Endodermal cell (in vitro differentiated cells): ENCODE measurements around the gene MTOR. TPM values are rescaled to one million over a fixed set of nuclear protein-coding genes. Genes with fewer than 3 reads are reported as not detected.
"Not testable (repeated sequence)": the region's sequence is repeated elsewhere in the genome, so short reads cannot be mapped to it uniquely, and the experiment has no call there.

Source experiments
- DNase-seq: peaks from one replicate; pipeline ENCODE4 v3.0.0-alpha.2; 2017
- H3K27ac ChIP-seq: 2 replicates; pipeline ENCODE4 v1.5.1; 2013; ENCODE audit warnings: mild to moderate bottlenecking, low read depth, low read length, moderate library complexity
- H3K27me3 ChIP-seq: 2 replicates; pipeline ENCODE4 v1.6.1; 2013; ENCODE audit warnings: mild to moderate bottlenecking, low read length, moderate library complexity; ENCODE audit not compliant: insufficient read depth, control insufficient read depth, poor library complexity, severe bottlenecking
- H3K36me3 ChIP-seq: 2 replicates; pipeline ENCODE4 v1.7.0; 2013; ENCODE audit warnings: mild to moderate bottlenecking, low read length, moderate library complexity; ENCODE audit not compliant: control insufficient read depth, insufficient read depth
- H3K4me1 ChIP-seq: one replicate; pipeline ENCODE4 v1.7.0; 2013; ENCODE audit warnings: low read length; ENCODE audit not compliant: control insufficient read depth, insufficient read depth
- H3K4me3 ChIP-seq: 2 replicates; pipeline ENCODE4 v1.5.1; 2013; ENCODE audit warnings: mild to moderate bottlenecking, low read length, moderate library complexity
- H3K9ac ChIP-seq: 2 replicates; pipeline ENCODE4 v1.6.1; 2013; ENCODE audit warnings: mild to moderate bottlenecking, low read length, moderate library complexity; ENCODE audit not compliant: poor library complexity, severe bottlenecking; ENCODE audit errors: extremely low read depth
- H3K9me3 ChIP-seq: 2 replicates; pipeline ENCODE4 v1.6.1; 2013; ENCODE audit warnings: mild to moderate bottlenecking, low read length, moderate library complexity; ENCODE audit not compliant: control insufficient read depth
- H3K27ac Mint-ChIP-seq: 2 replicates; pipeline ENCODE4 v1.8.0; 2020; ENCODE audit warnings: mixed read lengths
- H3K27me3 Mint-ChIP-seq: 2 replicates; pipeline ENCODE4 v1.8.0; 2021; ENCODE audit warnings: mild to moderate bottlenecking, mixed read lengths; ENCODE audit not compliant: insufficient read depth
- H3K36me3 Mint-ChIP-seq: 2 replicates; pipeline ENCODE4 v1.8.0; 2020; ENCODE audit warnings: low read depth, mixed read lengths
- H3K4me1 Mint-ChIP-seq: 2 replicates; pipeline ENCODE4 v1.8.0; 2020; ENCODE audit warnings: mixed read lengths
- H3K4me3 Mint-ChIP-seq: 2 replicates; pipeline ENCODE4 v1.8.0; 2020; ENCODE audit warnings: mild to moderate bottlenecking, moderate library complexity, mixed read lengths
- H3K9me3 Mint-ChIP-seq: 2 replicates; pipeline ENCODE4 v1.8.0; 2020; ENCODE audit warnings: mild to moderate bottlenecking, mixed read lengths
- CTCF ChIP-seq: fragments of 200-600 bp; sonication (generic); conservative IDR thresholded peaks from 2 replicates; pipeline ENCODE4 v1.5.0; 2021; ENCODE audit warnings: antibody characterized with exemption, mild to moderate bottlenecking
- WGBS, 2 experiments: methylation state at CpG; one replicate each; pipeline versions ENCODE4 v1.1.5 to v1.1.7; 2013; ENCODE audit warnings: missing lambda C conversion rate in 2 of 2, mixed read lengths in 1 of 2; ENCODE audit not compliant: insufficient coverage in 1 of 2, insufficient read length in 1 of 2; 5-methylcytosine and 5-hydroxymethylcytosine counted together
- total RNA-seq, 2 donors: library from RNA; stranded (reverse); fragmentation: NEBNext Ultra II Directional in 1 of 2; extraction: Animal tissue kit (Norgen Biotek cat#: 25700) in 1 of 2; gene quantifications; 2 replicates in 1 of 2; 3 replicates in 1 of 2; pipeline ENCODE4 v1.2.1, GENCODE V29; 2021

MTOR gene
- total RNA-seq, 2 donors from 2014 or later: 69.0 to 78.3 TPM

GRCh38 chr1:11307852-11308251 is 45.5 kb upstream of the MTOR start:
- Mint-ChIP-seq H3K27ac (no peak overlapping the region), H3K36me3 (peaks cover 2% of the 10 kb centered on the region), H3K9me3 (peaks cover 15% of the 10 kb centered on the region), H3K4me1 (peaks cover 21% of the 10 kb centered on the region), H3K27me3 (no peaks in the 10 kb centered on the region), H3K4me3 (no peak overlapping the region)
- Histone ChIP-seq H3K9me3 (no peaks in the 10 kb centered on the region), H3K36me3 (no peaks in the 10 kb centered on the region), H3K4me1 (peaks cover 9% of the 10 kb centered on the region), H3K27me3 (no peaks in the 10 kb centered on the region), H3K27ac (no peak overlapping the region), H3K9ac (no peak overlapping the region), H3K4me3 (no peak overlapping the region)
- no peak for TF ChIP-seq CTCF
- whole genome bisulfite sequencing, 2 experiments: 88 to 96% methylated on average over 3 of the region's 3 CpGs
- DNase-seq: no peak

GRCh38 chr1:11305516-11305915 is 43.2 kb upstream of the MTOR start:
- H3K9ac ChIP-seq, DNase-seq, H3K4me3 ChIP-seq, H3K4me1 Mint-ChIP-seq, H3K4me3 Mint-ChIP-seq, H3K36me3 ChIP-seq, H3K4me1 ChIP-seq, H3K27me3 Mint-ChIP-seq, H3K27ac ChIP-seq, H3K27me3 ChIP-seq, H3K36me3 Mint-ChIP-seq, H3K9me3 ChIP-seq, H3K27ac Mint-ChIP-seq: not testable (repeated sequence)
- WGBS, 2 experiments: 92% methylated on average over 25 of the region's 29 CpGs; no CpG with 5 or more reads in 1 of the 2 experiments
- H3K9me3 Mint-ChIP-seq: peaks cover 15% of the 10 kb centered on the region

GRCh38 chr1:11302366-11302765 is 40.0 kb upstream of the MTOR start:
- Mint-ChIP-seq H3K27me3 (no peaks in the 10 kb centered on the region), H3K9me3 (peaks cover 15% of the 10 kb centered on the region), H3K27ac (no peak overlapping the region), H3K36me3 (peaks cover 5% of the 10 kb centered on the region), H3K4me3 (no peak overlapping the region), H3K4me1 (peaks cover 2% of the 10 kb centered on the region)
- Histone ChIP-seq H3K9ac (no peak overlapping the region), H3K27ac (no peak overlapping the region), H3K27me3 (no peaks in the 10 kb centered on the region), H3K4me1 (no peaks in the 10 kb centered on the region), H3K4me3 (no peak overlapping the region), H3K9me3 (no peaks in the 10 kb centered on the region), H3K36me3 (no peaks in the 10 kb centered on the region)
- no peak for DNase-seq
- whole genome bisulfite sequencing, 2 experiments: 89 to 100% methylated on average over 2 of the region's 2 CpGs
- TF ChIP-seq CTCF: no peak

- Mint-ChIP-seq H3K9me3 (peaks cover 12% of the 10 kb centered on the region), H3K36me3 (peaks cover 9% of the 10 kb centered on the region), H3K27me3 (no peaks in the 10 kb centered on the region), H3K4me3 (no peak overlapping the region), H3K27ac (no peak overlapping the region), H3K4me1 (peaks cover 2% of the 10 kb centered on the region)
- no peak overlapping the region for H3K9ac ChIP-seq
- no peaks in the 10 kb centered on the region for H3K4me1 ChIP-seq
- no peaks in the 10 kb centered on the region for H3K9me3 ChIP-seq
- H3K4me3 ChIP-seq: no peak overlapping the region
- DNase-seq: no peak
- no peak for TF ChIP-seq CTCF
- no peaks in the 10 kb centered on the region for H3K36me3 ChIP-seq
- H3K27me3 ChIP-seq: no peaks in the 10 kb centered on the region
- H3K27ac ChIP-seq: no peak overlapping the region
- WGBS, 2 experiments: 88 to 89% methylated on average over 7 to 9 of the region's 9 CpGs
Observed at GRCh38 chr1:11301601-11302000, 39.2 kb upstream of the MTOR start.
